HepG2 (cell line): ENCODE measurements around the gene DLAT. TPM values are rescaled to one million over a fixed set of nuclear protein-coding genes. Genes with fewer than 3 reads are reported as not detected.

Experiments
- CENPBD1 ChIP-seq: sonication (generic); formaldehyde crosslinking; IDR thresholded peaks from 2 replicates; pipeline ENCODE4 v1.8.0; 2022; ENCODE audit warnings: missing genetic modification reagents, low read depth, mild to moderate bottlenecking, borderline replicate concordance
- CHD2 ChIP-seq: IDR thresholded peaks from 2 replicates; pipeline ENCODE4 v1.6.1; 2011; ENCODE audit warnings: low read depth, low read length, improper control_type of control experiment
- CREB3 ChIP-seq: sonication (generic); formaldehyde crosslinking; IDR thresholded peaks from 2 replicates; pipeline ENCODE4 v1.5.0; 2020; ENCODE audit warnings: missing genetic modification reagents
- MIER2 ChIP-seq: IDR thresholded peaks from 2 replicates; pipeline ENCODE4 v1.6.1; 2016; ENCODE audit warnings: missing biosample characterization, missing genetic modification reagents
- MZF1 ChIP-seq: sonication (generic); formaldehyde crosslinking; IDR thresholded peaks from 2 replicates; pipeline ENCODE4 v1.8.1; 2023; ENCODE audit warnings: mild to moderate bottlenecking, missing genetic modification reagents, borderline replicate concordance
- RCOR2 ChIP-seq: IDR thresholded peaks from 2 replicates; pipeline ENCODE4 v1.6.1; 2016; ENCODE audit warnings: missing biosample characterization, missing genetic modification reagents
- SNAPC2 ChIP-seq: sonication (generic); formaldehyde crosslinking; IDR thresholded peaks from 2 replicates; pipeline ENCODE4 v1.8.1; 2022; ENCODE audit warnings: mild to moderate bottlenecking, missing genetic modification reagents
- TAF1 ChIP-seq: sonication (generic); formaldehyde crosslinking; IDR thresholded peaks from 2 replicates; pipeline ENCODE4 v1.4.0; 2020; ENCODE audit warnings: missing genetic modification reagents
- TBX3 ChIP-seq: fragments of 450-650 bp; IDR thresholded peaks from 2 replicates; pipeline ENCODE4 v1.6.1; 2017; ENCODE audit warnings: antibody characterized with exemption, mild to moderate bottlenecking, inconsistent platforms, borderline replicate concordance
- ZBTB8A ChIP-seq: sonication (generic); formaldehyde crosslinking; IDR thresholded peaks from 2 replicates; pipeline ENCODE4 v1.4.0; 2020; ENCODE audit warnings: mild to moderate bottlenecking, low read depth, missing genetic modification reagents, borderline replicate concordance
- ZFP1 ChIP-seq: IDR thresholded peaks from 2 replicates; pipeline ENCODE4 v1.6.1; 2016
- ZNF337 ChIP-seq: sonication (generic); formaldehyde crosslinking; IDR thresholded peaks from 2 replicates; pipeline ENCODE4 v1.5.1; 2020; ENCODE audit warnings: missing genetic modification reagents, low read depth, mild to moderate bottlenecking, borderline replicate concordance
- ZSCAN29 ChIP-seq: sonication (generic); formaldehyde crosslinking; conservative IDR thresholded peaks from 2 replicates; pipeline ENCODE4 v1.4.0; 2020; ENCODE audit warnings: mild to moderate bottlenecking, missing genetic modification reagents
- polyA plus RNA-seq, 8 experiments: library from polyadenylated mRNA; depleted of rRNA in 3 of 8; stranded (reverse) in 7 of 8; unstranded in 1 of 8; fragments of >200 nt; fragmentation: Illumina TruSeq in 4 of 8; extraction: Trizol in 4 of 8; gene quantifications; 2 replicates each; pipeline versions ENCODE4 v1.2.1 to v1.2.3, GENCODE V29; 2011 to 2016; ENCODE audit warnings: low read depth in 4 of 8, missing spikeins in 1 of 8, mixed read lengths in 1 of 8; ENCODE audit not compliant: insufficient read depth in 1 of 8
- total RNA-seq, 5 experiments: library from RNA; depleted of rRNA; stranded (reverse); fragments of >200 nt; fragmentation: Illumina TruSeq; extraction: Trizol; gene quantifications; 2 replicates each; pipeline ENCODE4 v1.2.3, GENCODE V29; 2016; ENCODE audit warnings: low read depth in 1 of 5
- TF ChIP-seq, protein P1 (sequence below): sonication (generic); formaldehyde crosslinking; IDR thresholded peaks from 2 replicates; pipeline ENCODE4 v1.9.0; 2021; ENCODE audit warnings: mild to moderate bottlenecking, missing genetic modification reagents

Gene DLAT
- total and polyA plus RNA-seq, 2 of the 13 experiments (the other 11 are each of a cell fraction or from before 2014, with no cell fraction given): 26.4 to 62.2 TPM

DNA sequence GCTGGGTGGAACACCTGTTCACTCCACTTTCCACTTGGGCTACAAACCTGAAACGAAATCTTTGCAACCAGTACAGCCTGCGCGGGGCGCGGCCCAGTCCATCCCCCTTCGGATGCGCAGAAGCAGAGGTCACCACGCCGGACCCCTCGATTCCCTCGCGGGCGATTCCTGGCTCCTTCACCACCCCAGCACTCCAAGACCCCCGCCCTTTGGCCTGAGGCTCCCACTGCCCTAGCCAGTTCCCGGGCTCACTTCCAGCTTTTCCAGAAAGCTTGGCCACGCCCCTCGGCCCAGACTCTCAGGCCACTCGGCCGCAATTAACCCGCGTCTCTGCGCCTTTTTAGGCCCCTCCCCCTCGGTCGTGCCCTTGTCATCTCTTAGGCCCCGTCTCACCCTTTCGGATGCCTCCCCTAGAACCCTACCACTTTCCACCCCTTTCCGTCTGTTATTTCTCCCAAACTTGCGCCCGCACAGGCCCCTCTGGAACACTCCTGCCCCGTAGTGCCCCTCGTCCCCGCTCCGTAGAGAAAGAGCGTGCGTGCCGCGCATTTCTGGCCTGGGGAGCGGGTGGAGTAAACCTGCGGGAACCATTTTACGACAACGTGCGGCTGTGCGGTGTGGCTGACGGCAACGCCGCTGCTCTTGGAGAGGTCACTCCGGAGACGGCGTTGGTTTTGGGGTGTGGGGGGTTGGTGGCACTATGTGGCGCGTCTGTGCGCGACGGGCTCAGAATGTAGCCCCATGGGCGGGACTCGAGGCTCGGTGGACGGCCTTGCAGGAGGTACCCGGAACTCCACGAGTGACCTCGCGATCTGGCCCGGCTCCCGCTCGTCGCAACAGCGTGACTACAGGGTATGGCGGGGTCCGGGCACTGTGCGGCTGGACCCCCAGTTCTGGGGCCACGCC, at the start of gene DLAT (continued):
- TF ChIP-seq, protein P1, sequence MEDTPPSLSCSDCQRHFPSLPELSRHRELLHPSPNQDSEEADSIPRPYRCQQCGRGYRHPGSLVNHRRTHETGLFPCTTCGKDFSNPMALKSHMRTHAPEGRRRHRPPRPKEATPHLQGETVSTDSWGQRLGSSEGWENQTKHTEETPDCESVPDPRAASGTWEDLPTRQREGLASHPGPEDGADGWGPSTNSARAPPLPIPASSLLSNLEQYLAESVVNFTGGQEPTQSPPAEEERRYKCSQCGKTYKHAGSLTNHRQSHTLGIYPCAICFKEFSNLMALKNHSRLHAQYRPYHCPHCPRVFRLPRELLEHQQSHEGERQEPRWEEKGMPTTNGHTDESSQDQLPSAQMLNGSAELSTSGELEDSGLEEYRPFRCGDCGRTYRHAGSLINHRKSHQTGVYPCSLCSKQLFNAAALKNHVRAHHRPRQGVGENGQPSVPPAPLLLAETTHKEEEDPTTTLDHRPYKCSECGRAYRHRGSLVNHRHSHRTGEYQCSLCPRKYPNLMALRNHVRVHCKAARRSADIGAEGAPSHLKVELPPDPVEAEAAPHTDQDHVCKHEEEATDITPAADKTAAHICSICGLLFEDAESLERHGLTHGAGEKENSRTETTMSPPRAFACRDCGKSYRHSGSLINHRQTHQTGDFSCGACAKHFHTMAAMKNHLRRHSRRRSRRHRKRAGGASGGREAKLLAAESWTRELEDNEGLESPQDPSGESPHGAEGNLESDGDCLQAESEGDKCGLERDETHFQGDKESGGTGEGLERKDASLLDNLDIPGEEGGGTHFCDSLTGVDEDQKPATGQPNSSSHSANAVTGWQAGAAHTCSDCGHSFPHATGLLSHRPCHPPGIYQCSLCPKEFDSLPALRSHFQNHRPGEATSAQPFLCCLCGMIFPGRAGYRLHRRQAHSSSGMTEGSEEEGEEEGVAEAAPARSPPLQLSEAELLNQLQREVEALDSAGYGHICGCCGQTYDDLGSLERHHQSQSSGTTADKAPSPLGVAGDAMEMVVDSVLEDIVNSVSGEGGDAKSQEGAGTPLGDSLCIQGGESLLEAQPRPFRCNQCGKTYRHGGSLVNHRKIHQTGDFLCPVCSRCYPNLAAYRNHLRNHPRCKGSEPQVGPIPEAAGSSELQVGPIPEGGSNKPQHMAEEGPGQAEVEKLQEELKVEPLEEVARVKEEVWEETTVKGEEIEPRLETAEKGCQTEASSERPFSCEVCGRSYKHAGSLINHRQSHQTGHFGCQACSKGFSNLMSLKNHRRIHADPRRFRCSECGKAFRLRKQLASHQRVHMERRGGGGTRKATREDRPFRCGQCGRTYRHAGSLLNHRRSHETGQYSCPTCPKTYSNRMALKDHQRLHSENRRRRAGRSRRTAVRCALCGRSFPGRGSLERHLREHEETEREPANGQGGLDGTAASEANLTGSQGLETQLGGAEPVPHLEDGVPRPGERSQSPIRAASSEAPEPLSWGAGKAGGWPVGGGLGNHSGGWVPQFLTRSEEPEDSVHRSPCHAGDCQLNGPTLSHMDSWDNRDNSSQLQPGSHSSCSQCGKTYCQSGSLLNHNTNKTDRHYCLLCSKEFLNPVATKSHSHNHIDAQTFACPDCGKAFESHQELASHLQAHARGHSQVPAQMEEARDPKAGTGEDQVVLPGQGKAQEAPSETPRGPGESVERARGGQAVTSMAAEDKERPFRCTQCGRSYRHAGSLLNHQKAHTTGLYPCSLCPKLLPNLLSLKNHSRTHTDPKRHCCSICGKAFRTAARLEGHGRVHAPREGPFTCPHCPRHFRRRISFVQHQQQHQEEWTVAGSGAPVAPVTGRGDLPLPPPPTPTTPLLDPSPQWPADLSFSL: no peak
- TF ChIP-seq MZF1 (CRISPR knock-in tag) (no peak), ZSCAN29 (CRISPR knock-in tag) (peak; percentile 86; the same call in 1 of the 2 replicates), TAF1 (CRISPR knock-in tag) (peak; percentile 91), ZFP1 (CRISPR knock-in tag) (no peak), RCOR2 (CRISPR knock-in tag) (no peak), CENPBD1 (CRISPR knock-in tag) (no peak), ZNF337 (CRISPR knock-in tag) (no peak), TBX3 (no peak; the same call in 1 of the 2 replicates), ZBTB8A (CRISPR knock-in tag) (peak; percentile 29; the same call in 1 of the 2 replicates), MIER2 (CRISPR knock-in tag) (no peak), CREB3 (peak; percentile 63), SNAPC2 (CRISPR knock-in tag) (0 out of 2 replicates have a peak, but pooled peaks have one; percentile 82), CHD2 (no peak)
